IMR-90 (cell line): ENCODE measurements around the gene TBC1D8. TPM values are rescaled to one million over a fixed set of nuclear protein-coding genes. Genes with fewer than 3 reads are reported as not detected.

Experiments
- ATAC-seq: fragments of 200-7000 bp; cut with Tn5 transposase; 2 replicates; pipeline ENCODE4 v1.9.1; 2020; ENCODE audit warnings: low read depth, mild to moderate bottlenecking, moderate library complexity
- BruUV-seq: library from RNA; stranded (reverse); fragments of 400-500 nt; replicated peaks from 2 replicates; lab custom pipeline; 2021; lab: Mats Ljungman, UMichigan
- CTCF ChIA-PET: fragments of 300-600 bp; formaldehyde crosslinking; extraction: SDS; loops from one replicate; lab custom pipeline; 2021; ENCODE audit warnings: antibody characterized with exemption; lab: Yijun Ruan, JAX
- POLR2A ChIA-PET: fragments of 300-600 bp; sonication (Branson Sonifier 250); formaldehyde crosslinking; loops from one replicate; lab custom pipeline; 2022; ENCODE audit warnings: antibody characterized with exemption; ENCODE audit not compliant: unreplicated experiment; lab: Charles Lee
- DNase-seq: peaks from one replicate; pipeline ENCODE4 v3.0.0; 2013
- H2AFZ ChIP-seq: replicated peaks from 2 replicates; pipeline ENCODE3; 2013; ENCODE audit warnings: low read length, mild to moderate bottlenecking; ENCODE audit not compliant: poor library complexity
- H2AK5ac ChIP-seq: 2 replicates; pipeline ENCODE4 v1.6.1; 2013; ENCODE audit warnings: low read depth, low read length, inconsistent platforms
- H2AK9ac ChIP-seq: replicated peaks from 2 replicates; pipeline ENCODE3; 2013; ENCODE audit warnings: mild to moderate bottlenecking, low read depth, low read length, moderate library complexity; ENCODE audit not compliant: poor library complexity
- H2BK120ac ChIP-seq: 2 replicates; pipeline ENCODE4 v1.6.1; 2013; ENCODE audit warnings: low read depth, low read length, inconsistent platforms
- H2BK15ac ChIP-seq: 3 replicates; pipeline ENCODE4 v1.6.1; 2013; ENCODE audit warnings: low read depth, low read length, inconsistent platforms
- H2BK20ac ChIP-seq: 2 replicates; pipeline ENCODE4 v1.6.1; 2013; ENCODE audit warnings: low read depth, mild to moderate bottlenecking, inconsistent platforms, low read length, moderate library complexity
- H2BK5ac ChIP-seq: 2 replicates; pipeline ENCODE4 v1.6.1; 2013; ENCODE audit warnings: mild to moderate bottlenecking, low read depth, low read length, inconsistent platforms; ENCODE audit not compliant: poor library complexity, severe bottlenecking
- H3K14ac ChIP-seq: replicated peaks from 2 replicates; pipeline ENCODE4 v1.6.1; 2013; ENCODE audit warnings: low read depth, low read length, inconsistent platforms
- H3K18ac ChIP-seq: 2 replicates; pipeline ENCODE4 v1.6.1; 2013; ENCODE audit warnings: low read depth, low read length, control low read depth
- H3K23ac ChIP-seq: 2 replicates; pipeline ENCODE4 v1.6.1; 2013; ENCODE audit warnings: low read depth, low read length, inconsistent platforms
- H3K27ac ChIP-seq: 2 replicates; pipeline ENCODE4 v1.5.1; 2013; ENCODE audit warnings: mild to moderate bottlenecking, control low read depth, low read length; ENCODE audit not compliant: insufficient read depth
- H3K27me3 ChIP-seq: 2 replicates; pipeline ENCODE4 v1.6.1; 2013; ENCODE audit warnings: low read length; ENCODE audit not compliant: control insufficient read depth, insufficient read depth
- H3K36me3 ChIP-seq: 2 replicates; pipeline ENCODE4 v1.6.1; 2013; ENCODE audit warnings: low read length, mixed read lengths; ENCODE audit not compliant: control insufficient read depth, insufficient read depth
- H3K4ac ChIP-seq: 2 replicates; pipeline ENCODE4 v1.6.1; 2013; ENCODE audit warnings: low read depth, low read length, inconsistent platforms
- H3K4me1 ChIP-seq: 2 replicates; pipeline ENCODE4 v1.6.1; 2013; ENCODE audit warnings: low read length, mixed read lengths; ENCODE audit not compliant: control insufficient read depth, insufficient read depth
- H3K4me2 ChIP-seq: 2 replicates; pipeline ENCODE4 v1.6.1; 2013; ENCODE audit warnings: low read depth, mild to moderate bottlenecking, control low read depth, low read length, moderate library complexity
- H3K4me3 ChIP-seq: 2 replicates; pipeline ENCODE4 v1.5.1; 2013; ENCODE audit warnings: low read depth, mild to moderate bottlenecking, control low read depth, low read length, moderate library complexity; ENCODE audit not compliant: insufficient read depth
- H3K56ac ChIP-seq: 2 replicates; pipeline ENCODE4 v1.6.1; 2013; ENCODE audit warnings: low read length, inconsistent platforms; ENCODE audit not compliant: insufficient read depth; ENCODE audit errors: extremely low read depth
- H3K79me1 ChIP-seq, 2 experiments: 2 replicates each; pipeline ENCODE4 v1.6.1; 2013; ENCODE audit warnings: low read length in 2 of 2, inconsistent platforms in 1 of 2, low read depth in 1 of 2
- H3K9ac ChIP-seq: 2 replicates; pipeline ENCODE4 v1.6.1; 2013; ENCODE audit warnings: low read depth, low read length, control low read depth
- H3K9me1 ChIP-seq: 2 replicates; pipeline ENCODE4 v1.6.1; 2013; ENCODE audit warnings: low read length, inconsistent platforms; ENCODE audit not compliant: insufficient read depth
- H3K9me3 ChIP-seq: 2 replicates; pipeline ENCODE4 v1.6.1; 2013; ENCODE audit warnings: low read length; ENCODE audit not compliant: control insufficient read depth, insufficient read depth
- H4K20me1 ChIP-seq: 2 replicates; pipeline ENCODE4 v1.6.1; 2013; ENCODE audit warnings: low read length, inconsistent platforms; ENCODE audit not compliant: insufficient read depth
- H4K5ac ChIP-seq: 2 replicates; pipeline ENCODE4 v1.6.1; 2013; ENCODE audit warnings: mild to moderate bottlenecking, low read depth, low read length, control low read depth
- H4K8ac ChIP-seq, 2 experiments: 2 replicates each; pipeline ENCODE4 v1.6.1; 2013; ENCODE audit warnings: low read depth in 2 of 2, low read length in 2 of 2, control low read depth in 1 of 2, inconsistent platforms in 1 of 2
- H4K91ac ChIP-seq: 2 replicates; pipeline ENCODE4 v1.6.1; 2013; ENCODE audit warnings: low read depth, low read length, inconsistent platforms; ENCODE audit not compliant: insufficient read depth
- FOS ChIP-seq: fragments of 150-350 bp; IDR thresholded peaks from 2 replicates; pipeline ENCODE4 v1.6.1; 2016; ENCODE audit warnings: low read depth, low read length
- MAFK ChIP-seq: IDR thresholded peaks from 2 replicates; pipeline ENCODE4 v1.6.1; 2012; ENCODE audit warnings: low read depth, low read length, improper control_type of control experiment
- MAZ ChIP-seq: IDR thresholded peaks from 2 replicates; pipeline ENCODE4 v1.6.1; 2012; ENCODE audit warnings: low read depth, mild to moderate bottlenecking, low read length, improper control_type of control experiment, moderate library complexity, borderline replicate concordance
- NFE2L2 ChIP-seq: fragments of 150-350 bp; IDR thresholded peaks from 2 replicates; pipeline ENCODE4 v1.6.1; 2016; ENCODE audit warnings: low read depth, mild to moderate bottlenecking, low read length
- WGBS, 2 experiments: methylation state at CpG; one replicate each; pipeline versions ENCODE4 v1.1.5 to v1.1.7; 2013; ENCODE audit warnings: missing lambda C conversion rate in 2 of 2; ENCODE audit not compliant: insufficient read length in 1 of 2; ENCODE audit errors: extremely low coverage in 2 of 2; 5-methylcytosine and 5-hydroxymethylcytosine counted together
- dilution Hi-C: fragments of 300-500 bp; cut with HindIII; formaldehyde crosslinking; loops from one replicate; pipeline ENCODE4 v1.14.3; 2018; ENCODE audit warnings: low sequenced_read_pairs; ENCODE audit not compliant: unreplicated experiment
- in situ Hi-C: fragments of 300-500 bp; cut with MboI; formaldehyde crosslinking; loops from 3 replicates; pipeline ENCODE4 v1.14.3; 2019; ENCODE audit warnings: low sequenced_read_pairs, inconsistent platforms, mixed read lengths
- intact Hi-C: fragments of 100-400 bp; cut with micrococcal nuclease; formaldehyde crosslinking; loops from 2 replicates; pipeline ENCODE4 v1.10.0; 2022
- polyA plus RNA-seq, 3 experiments: library from polyadenylated mRNA; depleted of rRNA; stranded (reverse); fragments of >200 nt; gene quantifications; 2 replicates each; pipeline ENCODE4 v1.2.3, GENCODE V29; 2012; ENCODE audit warnings: low replicate concordance in 1 of 3
- total RNA-seq: library from RNA; depleted of rRNA; stranded (reverse); fragments of >200 nt; gene quantifications from 2 replicates; pipeline ENCODE4 v1.2.3, GENCODE V29; 2012
- TF ChIP-seq, protein P1 (sequence below): fragments of 150-350 bp; IDR thresholded peaks from 2 replicates; pipeline ENCODE4 v1.6.1; 2016; ENCODE audit warnings: low read depth, mild to moderate bottlenecking, low read length, moderate library complexity, borderline replicate concordance

Gene TBC1D8
- total and polyA plus RNA-seq, 2 of the 4 experiments (the other 2 are of a cell fraction), result 1.3 to 1.5 TPM

DNA sequence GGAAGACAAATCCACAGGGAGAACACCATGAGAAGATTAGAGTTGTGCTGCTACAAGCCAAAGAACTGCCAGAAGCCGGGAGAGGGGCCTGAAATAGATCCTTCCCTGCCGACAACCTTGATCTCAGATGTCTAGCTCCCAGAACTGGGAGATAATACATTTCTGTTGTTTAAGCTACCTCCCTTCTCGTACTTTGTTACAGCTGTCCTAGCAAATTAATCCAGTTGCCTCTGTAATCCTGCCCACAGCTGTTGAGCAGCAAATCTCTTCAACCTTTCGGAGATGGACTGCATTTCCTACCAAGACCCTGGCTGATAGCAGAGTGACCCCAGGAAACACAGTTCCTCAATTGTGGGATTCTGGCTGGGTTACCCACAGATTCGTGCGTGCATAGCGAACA, 2.6 kb upstream of the TBC1D8 start:
- H2AK5ac ChIP-seq, result no peak overlapping the region
- no peak overlapping the region for H2BK5ac ChIP-seq
- H3K9me3 ChIP-seq, result no peaks in the 10 kb centered on the region
- 87% methylated on average over 3 of the region's 7 CpGs; no CpG with 5 or more reads in 1 of the 2 experiments for WGBS, 2 experiments
- in situ Hi-C loops (no loop called here), dilution Hi-C loops (no loop called here), intact Hi-C loops (loop anchor here (2.0 kb wide), 1 partner anchor 141 kb away; no protein-coding TSS in a partner anchor)
- no peak overlapping the region for H4K8ac ChIP-seq
- no peak for TF ChIP-seq MAZ
- TF ChIP-seq MAFK, result no peak
- TF ChIP-seq, protein P1, sequence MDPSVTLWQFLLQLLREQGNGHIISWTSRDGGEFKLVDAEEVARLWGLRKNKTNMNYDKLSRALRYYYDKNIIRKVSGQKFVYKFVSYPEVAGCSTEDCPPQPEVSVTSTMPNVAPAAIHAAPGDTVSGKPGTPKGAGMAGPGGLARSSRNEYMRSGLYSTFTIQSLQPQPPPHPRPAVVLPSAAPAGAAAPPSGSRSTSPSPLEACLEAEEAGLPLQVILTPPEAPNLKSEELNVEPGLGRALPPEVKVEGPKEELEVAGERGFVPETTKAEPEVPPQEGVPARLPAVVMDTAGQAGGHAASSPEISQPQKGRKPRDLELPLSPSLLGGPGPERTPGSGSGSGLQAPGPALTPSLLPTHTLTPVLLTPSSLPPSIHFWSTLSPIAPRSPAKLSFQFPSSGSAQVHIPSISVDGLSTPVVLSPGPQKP, result no peak
- TF ChIP-seq NFE2L2, result no peak
- no peak for TF ChIP-seq FOS
- H3K23ac ChIP-seq, result no peak overlapping the region
- H3K9ac ChIP-seq, result no peak overlapping the region
- H3K9me1 ChIP-seq, result peaks cover 15% of the 10 kb centered on the region; the same call in 1 of the 2 replicates
- no peak overlapping the region for H3K4ac ChIP-seq
- H2AFZ ChIP-seq, result no peak overlapping the region
- ChIA-PET CTCF (interaction anchor here (1.0 to 2.0 kb wide), 4 partner anchors 10 to 141 kb away, joined by 4 to 9 read pairs (median 6); no protein-coding TSS in a partner anchor), POLR2A (no interaction called here)
- no peak overlapping the region for H3K18ac ChIP-seq
- peaks cover 8% of the 10 kb centered on the region; the same call in 1 of the 2 replicates for H3K27me3 ChIP-seq
- H4K20me1 ChIP-seq, result peaks cover 6% of the 10 kb centered on the region; the same call in 1 of the 2 replicates
- H3K79me1 ChIP-seq, result peaks cover 7 to 25% of the 10 kb centered on the region in 2 experiments; a peak in 3 of 4 replicates
- no TSS peak for BruUV-seq
- no peak overlapping the region for H2BK15ac ChIP-seq
- ATAC-seq, result no peak
- no peak overlapping the region for H3K4me2 ChIP-seq
- DNase-seq, result no peak
- no peak overlapping the region for H3K56ac ChIP-seq
- H2BK120ac ChIP-seq, result no peak overlapping the region
- no peak overlapping the region for H4K91ac ChIP-seq
- no peak overlapping the region for H3K4me3 ChIP-seq
- no peak overlapping the region for H2AK9ac ChIP-seq
- no peak overlapping the region for H3K14ac ChIP-seq
- no peak overlapping the region for H2BK20ac ChIP-seq
- H3K4me1 ChIP-seq, result peaks cover 7% of the 10 kb centered on the region
- no peaks in the 10 kb centered on the region for H3K36me3 ChIP-seq
- H3K27ac ChIP-seq, result no peak overlapping the region
- no peak overlapping the region for H4K5ac ChIP-seq
